ENCODE data around the gene GRIA4.

DNA sequence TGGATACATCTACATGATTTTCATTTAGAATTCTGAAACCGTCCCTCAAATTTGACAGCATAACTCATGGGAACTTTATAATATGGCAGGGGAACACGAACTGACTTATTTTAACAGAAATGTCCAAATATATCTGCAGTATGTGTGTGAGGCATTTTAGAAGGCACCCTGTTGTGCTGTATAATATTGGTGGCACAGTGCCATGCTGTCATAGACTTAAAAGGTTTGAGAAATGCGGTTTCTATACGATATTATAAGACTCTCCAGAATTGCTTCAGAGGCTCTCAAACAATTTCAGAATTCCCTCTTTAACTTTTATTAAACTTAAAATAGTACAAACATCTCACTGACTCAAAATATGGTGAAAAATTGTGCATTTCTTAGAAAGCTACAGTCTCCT lies 230.5 kb downstream of the GRIA4 start:
- TF ChIP-seq POLR2A (IDR thresholded peaks at IDR 0.05) (no peak), EP300 (IDR thresholded peaks at IDR 0.05) (no peak)
- TF ChIP-seq, protein P1, sequence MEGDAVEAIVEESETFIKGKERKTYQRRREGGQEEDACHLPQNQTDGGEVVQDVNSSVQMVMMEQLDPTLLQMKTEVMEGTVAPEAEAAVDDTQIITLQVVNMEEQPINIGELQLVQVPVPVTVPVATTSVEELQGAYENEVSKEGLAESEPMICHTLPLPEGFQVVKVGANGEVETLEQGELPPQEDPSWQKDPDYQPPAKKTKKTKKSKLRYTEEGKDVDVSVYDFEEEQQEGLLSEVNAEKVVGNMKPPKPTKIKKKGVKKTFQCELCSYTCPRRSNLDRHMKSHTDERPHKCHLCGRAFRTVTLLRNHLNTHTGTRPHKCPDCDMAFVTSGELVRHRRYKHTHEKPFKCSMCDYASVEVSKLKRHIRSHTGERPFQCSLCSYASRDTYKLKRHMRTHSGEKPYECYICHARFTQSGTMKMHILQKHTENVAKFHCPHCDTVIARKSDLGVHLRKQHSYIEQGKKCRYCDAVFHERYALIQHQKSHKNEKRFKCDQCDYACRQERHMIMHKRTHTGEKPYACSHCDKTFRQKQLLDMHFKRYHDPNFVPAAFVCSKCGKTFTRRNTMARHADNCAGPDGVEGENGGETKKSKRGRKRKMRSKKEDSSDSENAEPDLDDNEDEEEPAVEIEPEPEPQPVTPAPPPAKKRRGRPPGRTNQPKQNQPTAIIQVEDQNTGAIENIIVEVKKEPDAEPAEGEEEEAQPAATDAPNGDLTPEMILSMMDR (IDR thresholded peaks at IDR 0.05), result no peak
